Nephron (organoid): ENCODE measurements around the gene RPS6KA4.
A peak's percentile ranks its signal among the peaks of the same experiment; 100 is the strongest.

Source experiments
- H3K27ac Mint-ChIP-seq, 3 experiments: 2 replicates each; pipeline ENCODE4 v1.8.0; 2020; ENCODE audit warnings: mixed read lengths in 3 of 3, mild to moderate bottlenecking in 2 of 3, moderate library complexity in 1 of 3
- H3K27me3 Mint-ChIP-seq: 2 replicates; pipeline ENCODE4 v1.8.0; 2021; ENCODE audit warnings: low read depth, mild to moderate bottlenecking, moderate library complexity, mixed read lengths
- H3K36me3 Mint-ChIP-seq: 2 replicates; pipeline ENCODE4 v1.8.0; 2020; ENCODE audit warnings: low read depth, mixed read lengths
- H3K4me1 Mint-ChIP-seq: 2 replicates; pipeline ENCODE4 v1.8.0; 2020; ENCODE audit warnings: mixed read lengths
- H3K4me3 Mint-ChIP-seq, 3 experiments: 2 replicates each; pipeline ENCODE4 v1.8.0; 2020; ENCODE audit warnings: mild to moderate bottlenecking in 3 of 3, mixed read lengths in 3 of 3, moderate library complexity in 2 of 3
- H3K9me3 Mint-ChIP-seq: 2 replicates; pipeline ENCODE4 v1.8.0; 2020; ENCODE audit warnings: mixed read lengths
- TF ChIP-seq, protein P1 (sequence below), 3 experiments: fragments of 200-600 bp; sonication (generic); IDR thresholded peaks; one replicate each; pipeline ENCODE4 v1.5.0; 2021; ENCODE audit warnings: antibody characterized with exemption in 3 of 3; ENCODE audit not compliant: unreplicated experiment in 3 of 3

The RPS6KA4 gene

DNA sequence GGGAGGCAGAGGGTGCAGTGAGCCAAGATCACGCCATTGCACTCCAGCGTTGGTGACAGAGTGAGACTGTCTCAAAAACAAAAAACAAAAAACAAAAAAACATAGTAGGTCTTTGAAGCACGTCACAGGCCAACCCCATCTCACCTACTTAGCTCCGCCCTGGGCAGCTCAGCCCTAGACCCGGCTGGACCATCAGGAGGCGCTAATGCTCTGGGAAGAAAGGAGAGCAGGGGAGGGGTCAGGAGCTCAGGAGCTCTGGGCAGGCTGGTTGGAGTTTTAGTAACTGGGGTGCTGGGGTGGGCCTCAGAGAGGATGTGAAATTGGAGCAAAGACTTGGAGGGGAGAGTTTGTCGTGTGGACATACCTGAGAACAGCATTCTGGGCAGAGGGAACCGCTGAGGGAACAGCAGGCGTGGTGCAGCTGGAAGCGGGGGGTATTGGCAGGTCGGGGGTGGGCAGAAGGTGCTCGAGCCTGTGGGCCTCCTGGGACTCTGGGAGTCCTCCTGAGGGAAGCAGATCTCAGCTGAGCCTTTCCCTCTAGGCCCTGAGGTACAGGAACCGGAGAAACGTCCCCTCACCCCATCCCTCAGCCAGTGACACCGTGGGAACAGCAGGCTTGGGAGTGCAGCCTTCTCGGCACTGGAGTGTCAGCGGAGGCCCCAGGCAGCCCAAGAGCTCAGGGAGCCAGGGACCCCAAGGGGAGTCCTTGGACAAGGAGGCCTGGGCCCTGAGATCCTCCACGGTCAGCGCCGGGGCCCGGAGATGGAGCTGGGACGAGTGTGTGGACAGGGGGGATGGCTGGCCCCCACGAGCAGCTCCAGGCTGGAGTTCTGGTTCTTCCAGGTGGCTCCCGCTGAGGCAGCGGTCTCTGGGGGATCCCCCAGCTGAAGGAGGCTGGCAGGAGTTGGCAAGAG, 2.2 kb upstream of the RPS6KA4 start:
- H3K27ac Mint-ChIP-seq, result peak overlapping the region; percentile 57 to 87 (median 76)
- peaks cover under 1% of the 10 kb centered on the region for H3K36me3 Mint-ChIP-seq
- peak overlapping the region; percentile 74 to 78 (median 77) for H3K4me3 Mint-ChIP-seq
- no peaks in the 10 kb centered on the region for H3K9me3 Mint-ChIP-seq
- peaks cover 13% of the 10 kb centered on the region for H3K4me1 Mint-ChIP-seq
- TF ChIP-seq, protein P1, sequence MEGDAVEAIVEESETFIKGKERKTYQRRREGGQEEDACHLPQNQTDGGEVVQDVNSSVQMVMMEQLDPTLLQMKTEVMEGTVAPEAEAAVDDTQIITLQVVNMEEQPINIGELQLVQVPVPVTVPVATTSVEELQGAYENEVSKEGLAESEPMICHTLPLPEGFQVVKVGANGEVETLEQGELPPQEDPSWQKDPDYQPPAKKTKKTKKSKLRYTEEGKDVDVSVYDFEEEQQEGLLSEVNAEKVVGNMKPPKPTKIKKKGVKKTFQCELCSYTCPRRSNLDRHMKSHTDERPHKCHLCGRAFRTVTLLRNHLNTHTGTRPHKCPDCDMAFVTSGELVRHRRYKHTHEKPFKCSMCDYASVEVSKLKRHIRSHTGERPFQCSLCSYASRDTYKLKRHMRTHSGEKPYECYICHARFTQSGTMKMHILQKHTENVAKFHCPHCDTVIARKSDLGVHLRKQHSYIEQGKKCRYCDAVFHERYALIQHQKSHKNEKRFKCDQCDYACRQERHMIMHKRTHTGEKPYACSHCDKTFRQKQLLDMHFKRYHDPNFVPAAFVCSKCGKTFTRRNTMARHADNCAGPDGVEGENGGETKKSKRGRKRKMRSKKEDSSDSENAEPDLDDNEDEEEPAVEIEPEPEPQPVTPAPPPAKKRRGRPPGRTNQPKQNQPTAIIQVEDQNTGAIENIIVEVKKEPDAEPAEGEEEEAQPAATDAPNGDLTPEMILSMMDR (IDR thresholded peaks at IDR 0.05; ENCODE audit: unreplicated experiment in 3 of 3), result peak; percentile 31 to 57 (median 32)
- H3K27me3 Mint-ChIP-seq, result no peaks in the 10 kb centered on the region

DNA sequence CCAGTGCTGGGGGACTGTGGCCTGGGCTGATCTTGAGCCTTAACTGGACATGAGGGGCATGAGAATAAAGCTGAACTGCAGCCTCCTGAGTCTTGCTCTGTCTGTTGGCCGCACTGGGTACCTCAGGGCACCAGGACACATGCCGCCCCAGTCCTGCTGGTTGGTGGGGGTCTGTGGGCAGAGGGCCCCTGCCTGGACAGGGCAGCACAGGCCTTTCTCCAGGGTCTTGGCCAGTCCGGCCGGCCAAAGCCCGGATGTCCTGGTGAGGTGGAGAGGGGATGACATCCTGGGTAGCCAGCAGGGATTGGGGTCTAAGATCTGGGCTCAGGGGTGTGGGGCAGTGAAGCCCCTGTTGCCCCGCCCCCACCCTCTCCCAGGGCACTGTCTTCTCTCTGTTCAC, 1.5 kb upstream of the RPS6KA4 start:
- TF ChIP-seq, protein P1 (IDR thresholded peaks at IDR 0.05; ENCODE audit: unreplicated experiment in 3 of 3), result no peak
- peaks cover 1% of the 10 kb centered on the region for H3K27me3 Mint-ChIP-seq
- peaks cover 13% of the 10 kb centered on the region for H3K4me1 Mint-ChIP-seq
- H3K4me3 Mint-ChIP-seq, result no peak overlapping the region
- no peak overlapping the region for H3K27ac Mint-ChIP-seq
- no peaks in the 10 kb centered on the region for H3K9me3 Mint-ChIP-seq
- peaks cover 6% of the 10 kb centered on the region for H3K36me3 Mint-ChIP-seq

DNA sequence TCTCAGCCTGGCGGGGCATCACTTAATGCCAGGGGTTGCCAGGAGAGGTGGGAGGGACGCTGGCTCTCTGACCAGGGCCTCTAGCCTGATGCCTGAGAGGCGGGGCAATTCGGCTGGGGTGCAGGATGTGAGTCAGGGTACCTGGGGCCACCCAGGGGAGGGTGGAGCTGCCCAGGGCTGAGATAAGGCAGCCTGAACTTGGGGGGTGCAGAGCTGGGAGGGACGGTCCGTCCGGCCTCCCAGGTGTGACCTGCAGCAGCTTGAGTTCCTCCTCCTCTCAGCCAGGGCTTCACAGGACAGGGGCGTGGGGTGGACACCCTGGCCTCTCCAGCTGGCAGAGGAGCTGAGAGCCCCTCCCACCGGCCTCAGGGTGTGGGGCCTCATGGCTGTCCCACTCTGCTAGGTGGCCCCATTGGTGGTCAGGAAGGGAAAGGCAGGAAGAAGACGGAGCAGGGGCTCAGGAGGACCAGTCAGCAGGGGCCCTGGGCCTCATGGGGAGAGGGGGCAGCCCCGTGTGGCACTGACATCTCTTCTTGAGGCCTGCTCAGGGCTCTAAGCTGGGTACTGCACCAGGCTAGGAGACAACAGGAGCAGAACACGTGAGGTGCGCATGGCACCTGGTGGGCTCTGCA, 942 bp upstream of the RPS6KA4 start:
- Mint-ChIP-seq H3K27ac (peak overlapping the region in 1 of 3 experiments; percentile 46), H3K4me1 (peaks cover 13% of the 10 kb centered on the region), H3K36me3 (peaks cover 9% of the 10 kb centered on the region), H3K9me3 (no peaks in the 10 kb centered on the region), H3K4me3 (peak overlapping the region; percentile 74 to 77 (median 77)), H3K27me3 (peaks cover 4% of the 10 kb centered on the region)
- TF ChIP-seq, protein P1 (IDR thresholded peaks at IDR 0.05; ENCODE audit: unreplicated experiment in 3 of 3), result no peak

DNA sequence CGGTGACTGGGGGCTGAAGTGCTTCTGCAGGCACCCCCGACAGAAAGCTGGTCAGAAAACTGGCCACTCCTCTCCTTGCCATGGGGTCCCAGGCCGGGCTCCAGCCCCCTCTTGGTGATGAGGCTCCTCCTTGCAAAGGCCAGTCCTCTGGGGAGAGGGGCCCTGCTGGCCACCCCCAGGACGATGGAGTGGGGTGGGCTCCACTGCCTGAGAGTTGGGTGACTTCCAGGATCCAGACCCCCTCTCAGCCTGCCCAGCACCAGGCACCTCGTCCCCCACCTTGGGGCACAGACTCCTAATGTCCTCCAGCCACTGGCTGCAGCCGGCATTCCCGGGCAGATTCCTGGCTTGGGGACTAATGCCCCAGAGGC, 441 bp upstream of the RPS6KA4 start:
- Mint-ChIP-seq H3K27ac (peak overlapping the region in 1 of 3 experiments; percentile 46), H3K27me3 (peaks cover 4% of the 10 kb centered on the region), H3K36me3 (peaks cover 13% of the 10 kb centered on the region), H3K4me1 (peaks cover 13% of the 10 kb centered on the region), H3K9me3 (no peaks in the 10 kb centered on the region), H3K4me3 (peak overlapping the region; percentile 74 to 77 (median 77))
- TF ChIP-seq, protein P1 (IDR thresholded peaks at IDR 0.05; ENCODE audit: unreplicated experiment in 3 of 3), result no peak

DNA sequence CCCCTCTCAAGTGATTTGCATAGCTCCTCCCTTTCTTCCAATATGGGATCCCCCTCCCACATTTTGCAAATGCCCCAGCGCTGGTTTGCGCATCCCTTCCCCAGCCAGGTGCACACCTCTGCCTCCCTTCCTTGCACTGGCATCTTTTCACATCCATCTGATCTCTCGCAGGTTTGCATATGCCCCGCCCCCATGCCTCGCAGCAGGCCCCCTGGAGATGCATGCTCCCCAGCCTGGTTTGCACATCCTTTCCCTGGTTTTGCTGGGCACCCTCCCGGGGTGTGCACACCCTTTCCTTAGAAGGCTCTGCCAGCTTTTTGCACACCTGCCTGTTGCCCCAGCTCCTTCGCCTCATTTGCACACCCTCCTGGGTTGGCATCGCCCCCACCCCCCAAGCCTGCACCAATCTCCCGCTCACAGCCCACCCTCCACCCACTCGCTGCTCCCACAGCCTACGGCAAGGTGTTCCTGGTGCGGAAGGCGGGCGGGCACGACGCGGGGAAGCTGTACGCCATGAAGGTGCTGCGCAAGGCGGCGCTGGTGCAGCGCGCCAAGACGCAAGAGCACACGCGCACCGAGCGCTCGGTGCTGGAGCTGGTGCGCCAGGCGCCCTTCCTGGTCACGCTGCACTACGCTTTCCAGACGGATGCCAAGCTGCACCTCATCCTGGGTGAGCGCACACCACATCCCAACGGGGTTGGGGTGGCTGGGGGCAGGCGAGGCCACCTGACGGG, 917 bp downstream of the RPS6KA4 start:
- H3K4me1 Mint-ChIP-seq, result peaks cover 13% of the 10 kb centered on the region
- peak overlapping the region; percentile 48 to 83 (median 71) for H3K27ac Mint-ChIP-seq
- peaks cover 4% of the 10 kb centered on the region for H3K27me3 Mint-ChIP-seq
- H3K4me3 Mint-ChIP-seq, result peak overlapping the region; percentile 86 to 91 (median 90)
- TF ChIP-seq, protein P1 (IDR thresholded peaks at IDR 0.05; ENCODE audit: unreplicated experiment in 3 of 3), result no peak
- H3K36me3 Mint-ChIP-seq, result peaks cover 21% of the 10 kb centered on the region
- H3K9me3 Mint-ChIP-seq, result no peaks in the 10 kb centered on the region
